Sigmoid colon (tissue), 7 donors: ENCODE data around the gene CSE1L. TPM values are rescaled to one million over a fixed set of nuclear protein-coding genes. Genes with fewer than 3 reads are reported as not detected.
A peak's percentile ranks its signal among the peaks of the same experiment; 100 is the strongest.

ENCODE experiments used
- DNase-seq: peaks from one replicate; pipeline ENCODE4 v3.0.0-alpha.2; 2019
- H3K27ac ChIP-seq, 4 donors: fragments of 200-600 bp; sonication (generic); one replicate each; pipeline ENCODE4 v1.5.1; 2016 to 2019; ENCODE audit warnings: mild to moderate bottlenecking in 1 of 4
- H3K27me3 ChIP-seq, 3 donors: fragments of 200-600 bp; sonication (generic); one replicate each; pipeline ENCODE4 v1.5.1; 2019; ENCODE audit warnings: mild to moderate bottlenecking in 1 of 3
- H3K36me3 ChIP-seq, 4 donors: fragments of 200-600 bp; sonication (generic); one replicate each; pipeline ENCODE4 v1.5.1; 2016 to 2019
- H3K4me1 ChIP-seq, 4 donors: fragments of 200-600 bp; sonication (generic); one replicate each; pipeline ENCODE4 v1.5.1; 2017 to 2019
- H3K4me3 ChIP-seq, 4 donors: fragments of 200-600 bp; sonication (generic); one replicate each; pipeline ENCODE4 v1.5.1; 2017 to 2019; ENCODE audit warnings: mild to moderate bottlenecking in 2 of 4, moderate library complexity in 1 of 4
- H3K9me3 ChIP-seq, 4 donors: fragments of 200-600 bp in 3 of 4; sonication (generic) in 3 of 4; one replicate each; pipeline versions ENCODE4 v1.5.1 to v1.6.1; 2013 to 2019
- CTCF ChIP-seq, 4 experiments: fragments of 450-650 bp in 3 of 4; fragments of 200-600 bp in 1 of 4; IDR thresholded peaks; one replicate each; pipeline ENCODE4 v1.5.1; 2016 to 2019; ENCODE audit warnings: antibody characterized with exemption in 4 of 4, mild to moderate bottlenecking in 3 of 4, moderate library complexity in 2 of 4
- EP300 ChIP-seq, 4 donors: sonication (generic); formaldehyde crosslinking; IDR thresholded peaks; one replicate each; pipeline ENCODE4 v1.6.1; 2017; ENCODE audit warnings: antibody characterized with exemption in 4 of 4
- POLR2A ChIP-seq, 2 donors: fragments of 450-650 bp; IDR thresholded peaks; one replicate each; pipeline ENCODE4 v1.6.1; 2016; ENCODE audit warnings: antibody characterized with exemption in 2 of 2, mild to moderate bottlenecking in 2 of 2, moderate library complexity in 2 of 2
- POLR2AphosphoS5 ChIP-seq, 4 donors: sonication (generic); formaldehyde crosslinking; IDR thresholded peaks; one replicate each; pipeline ENCODE4 v1.6.1; 2017; ENCODE audit warnings: antibody characterized with exemption in 4 of 4
- WGBS, 2 donors: extraction: QIAGEN DNeasy Blood & Tissue Kit; methylation state at CpG; one replicate each; pipeline ENCODE4 v1.1.7; 2013; 5-methylcytosine and 5-hydroxymethylcytosine counted together
- intact Hi-C: fragments of 100-400 bp; cut with DNase I; formaldehyde crosslinking; loops from one replicate; pipeline ENCODE4 v1.15.1; 2023
- polyA plus RNA-seq, 3 donors: library from polyadenylated mRNA; stranded (reverse); fragments of 200-250 nt; gene quantifications; one replicate each; pipeline ENCODE4 v1.2.3, GENCODE V29; 2013
- total RNA-seq, 4 donors: library from RNA; depleted of rRNA; stranded (reverse); fragments of >200 nt; gene quantifications; one replicate each; pipeline ENCODE4 v1.1.0, GENCODE V29; 2016
- donor health status: healthy with polysubstance abuse.
- donor health status: Bipolar disorder and iron deficiency.
- donor health status: healthy.

CSE1L gene
- total and polyA plus RNA-seq, 7 donors, result 10.2 to 43.9 (median 34.6) TPM

GRCh38 chr20:49039854-49040253, 6.3 kb upstream of the CSE1L start:
- intact Hi-C loops, result no loop called here
- no peaks in the 10 kb centered on the region for H3K4me1 ChIP-seq
- H3K27ac ChIP-seq, result no peak overlapping the region
- TF ChIP-seq EP300 (IDR thresholded peaks at IDR 0.05) (no peak), CTCF (IDR thresholded peaks at IDR 0.05) (no peak), POLR2AphosphoS5 (IDR thresholded peaks at IDR 0.05) (no peak), POLR2A (IDR thresholded peaks at IDR 0.05) (no peak)
- WGBS, 2 donors, result 97 to 98% methylated on average over 5 of the region's 5 CpGs
- H3K27me3 ChIP-seq, result no peaks in the 10 kb centered on the region
- peaks cover 0 to 13% (median 0%) of the 10 kb centered on the region in 4 donors for H3K36me3 ChIP-seq
- no peak overlapping the region for H3K4me3 ChIP-seq
- no peak for DNase-seq
- H3K9me3 ChIP-seq, result no peaks in the 10 kb centered on the region

- no peaks in the 10 kb centered on the region for H3K9me3 ChIP-seq
Observed at GRCh38 chr20:49043000-49043399, 3.1 kb upstream of the CSE1L start.

GRCh38 chr20:49045440-49046086, 549 bp upstream of the CSE1L start:
- intact Hi-C loops, result no loop called here
- 9% methylated on average over 12 of the region's 12 CpGs for WGBS, 2 donors
- H3K4me3 ChIP-seq, result peak overlapping the region; percentile 78 to 100 (median 96)
- H3K4me1 ChIP-seq, result peaks cover 0 to 20% (median 12%) of the 10 kb centered on the region in 4 donors
- H3K9me3 ChIP-seq, result no peaks in the 10 kb centered on the region
- peak overlapping the region; percentile 89 to 99 (median 97) for H3K27ac ChIP-seq
- TF ChIP-seq EP300 (IDR thresholded peaks at IDR 0.05), result no peak
- TF ChIP-seq POLR2AphosphoS5 (IDR thresholded peaks at IDR 0.05), result no peak
- TF ChIP-seq POLR2A (IDR thresholded peaks at IDR 0.05), result no peak
- TF ChIP-seq CTCF (IDR thresholded peaks at IDR 0.05), result no peak
- H3K36me3 ChIP-seq, result no peaks in the 10 kb centered on the region
- no peaks in the 10 kb centered on the region for H3K27me3 ChIP-seq
- peak; percentile 73 for DNase-seq

More at GRCh38 chr20:49043000-49043399, 3.1 kb upstream of the CSE1L start:
- no peak overlapping the region for H3K27ac ChIP-seq
- TF ChIP-seq EP300 (IDR thresholded peaks at IDR 0.05), result no peak
- H3K27me3 ChIP-seq, result no peaks in the 10 kb centered on the region
- WGBS, 2 donors, result 94 to 96% methylated on average over 5 of the region's 5 CpGs
- no peak for DNase-seq
- no peaks in the 10 kb centered on the region for H3K36me3 ChIP-seq
- H3K4me1 ChIP-seq, result peaks cover 0 to 16% (median 10%) of the 10 kb centered on the region in 4 donors
- H3K4me3 ChIP-seq, result no peak overlapping the region
- intact Hi-C loops, result no loop called here

- Histone ChIP-seq H3K9me3 (no peaks in the 10 kb centered on the region), H3K4me1 (peaks cover 0 to 16% (median 5%) of the 10 kb centered on the region in 4 donors), H3K27ac (no peak overlapping the region), H3K36me3 (peaks cover 0 to 6% (median 0%) of the 10 kb centered on the region in 4 donors), H3K27me3 (no peaks in the 10 kb centered on the region), H3K4me3 (no peak overlapping the region)
- 87 to 89% methylated on average over 1 of the region's 1 CpG for WGBS, 2 donors
- intact Hi-C loops, result no loop called here
- TF ChIP-seq POLR2A (IDR thresholded peaks at IDR 0.05), result no peak
- TF ChIP-seq EP300 (IDR thresholded peaks at IDR 0.05), result no peak
- no peak for TF ChIP-seq CTCF (IDR thresholded peaks at IDR 0.05)
- no peak for TF ChIP-seq POLR2AphosphoS5 (IDR thresholded peaks at IDR 0.05)
- DNase-seq, result no peak
Observed at GRCh38 chr20:49052334-49052733, 6.2 kb downstream of the CSE1L start.

- intact Hi-C loops, result no loop called here
- H3K36me3 ChIP-seq, result peaks cover 0 to 15% (median 0%) of the 10 kb centered on the region in 4 donors
- peaks cover 0 to 5% (median 0%) of the 10 kb centered on the region in 4 donors for H3K4me1 ChIP-seq
- TF ChIP-seq POLR2AphosphoS5 (IDR thresholded peaks at IDR 0.05) (no peak), CTCF (IDR thresholded peaks at IDR 0.05) (no peak)
- WGBS, 2 donors, result 85 to 86% methylated on average over 4 of the region's 4 CpGs
- H3K27ac ChIP-seq, result no peak overlapping the region
- H3K27me3 ChIP-seq, result no peaks in the 10 kb centered on the region
- DNase-seq, result no peak
- no peak overlapping the region for H3K4me3 ChIP-seq
- no peaks in the 10 kb centered on the region for H3K9me3 ChIP-seq
Observed at GRCh38 chr20:49054056-49054643, 8.0 kb downstream of the CSE1L start.
